OCI-LY1 (cell line): ENCODE measurements around the gene FDX2.

Experiments
- H2AFZ ChIP-seq: fragments of 200-600 bp; sonication (generic), shearing (Covaris generic); 2 replicates; pipeline ENCODE4 v1.6.0; 2014; ENCODE audit warnings: antibody characterized with exemption, mild to moderate bottlenecking, low read length
- H3F3A ChIP-seq: fragments of 200-600 bp; sonication (generic), shearing (Covaris generic); 2 replicates; pipeline ENCODE4 v1.6.0; 2014; ENCODE audit warnings: mild to moderate bottlenecking, antibody characterized with exemption, low read length, moderate library complexity; ENCODE audit not compliant: insufficient read depth
- H3K27ac ChIP-seq: fragments of 200-600 bp; sonication (generic); 2 replicates; pipeline ENCODE4 v1.5.1; 2014; ENCODE audit warnings: low read length, mixed run types, mild to moderate bottlenecking, low read depth; ENCODE audit not compliant: poor library complexity, severe bottlenecking
- H3K27me3 ChIP-seq: fragments of 200-600 bp; sonication (generic); 2 replicates; pipeline ENCODE4 v1.6.0; 2014; ENCODE audit warnings: antibody characterized with exemption, mild to moderate bottlenecking, low read length, moderate library complexity; ENCODE audit not compliant: insufficient read depth
- H3K36me3 ChIP-seq: fragments of 200-600 bp; sonication (generic); 2 replicates; pipeline ENCODE4 v1.6.1; 2014; ENCODE audit warnings: mild to moderate bottlenecking, antibody characterized with exemption, low read length, moderate library complexity, mixed read lengths; ENCODE audit not compliant: insufficient read depth
- H3K4me1 ChIP-seq: fragments of 200-600 bp; sonication (generic); 2 replicates; pipeline ENCODE4 v1.5.1; 2014; ENCODE audit warnings: mild to moderate bottlenecking, low read length, moderate library complexity; ENCODE audit not compliant: insufficient read depth, severe bottlenecking
- H3K4me2 ChIP-seq: fragments of 200-600 bp; sonication (generic), shearing (Covaris generic); 2 replicates; pipeline ENCODE4 v1.6.1; 2014; ENCODE audit warnings: low read length
- H3K4me3 ChIP-seq: fragments of 200-600 bp; sonication (generic); 2 replicates; pipeline ENCODE4 v1.5.1; 2014; ENCODE audit warnings: low read length, low read depth, mild to moderate bottlenecking, mixed read lengths; ENCODE audit not compliant: poor library complexity, severe bottlenecking
- H3K79me2 ChIP-seq: fragments of 200-600 bp; shearing (Covaris generic); 2 replicates; pipeline ENCODE4 v1.6.1; 2016; ENCODE audit warnings: mixed run types, low read length, mixed read lengths; ENCODE audit not compliant: insufficient read depth
- H3K9ac ChIP-seq: fragments of 200-600 bp; sonication (generic), shearing (Covaris generic); 2 replicates; pipeline ENCODE4 v1.6.1; 2014; ENCODE audit warnings: mild to moderate bottlenecking, low read length, mixed read lengths
- H3K9me2 ChIP-seq: fragments of 200-600 bp; sonication (generic), shearing (Covaris generic); 2 replicates; pipeline ENCODE4 v1.6.1; 2014; ENCODE audit warnings: low read depth, mild to moderate bottlenecking, low read length, mixed read lengths
- H3K9me3 ChIP-seq: fragments of 200-600 bp; shearing (Covaris generic); 2 replicates; pipeline ENCODE4 v1.6.1; 2014; ENCODE audit warnings: low read length, mixed read lengths
- H4K20me1 ChIP-seq: fragments of 200-600 bp; sonication (generic), shearing (Covaris generic); 2 replicates; pipeline ENCODE4 v1.6.0; 2016; ENCODE audit warnings: mild to moderate bottlenecking, low read length; ENCODE audit not compliant: insufficient read depth
- CTCF ChIP-seq: fragments of 200-600 bp; sonication (generic), shearing (Covaris generic); IDR thresholded peaks from 2 replicates; pipeline ENCODE4 v1.5.1; 2017; ENCODE audit warnings: mild to moderate bottlenecking, antibody characterized with exemption, low read length, moderate library complexity, mixed read lengths
- EZH2 ChIP-seq: fragments of 200-600 bp; sonication (generic), shearing (Covaris generic); IDR thresholded peaks from 2 replicates; pipeline ENCODE4 v1.8.0; 2017; ENCODE audit warnings: borderline replicate concordance, mixed run types, mild to moderate bottlenecking, antibody characterized with exemption, low read length, moderate library complexity, mixed read lengths

FDX2 gene

GRCh38 chr19:10335352-10335985 lies 19.7 kb upstream of the FDX2 start:
- TF ChIP-seq EZH2 (no peak), CTCF (no peak)
- no peak overlapping the region for H2AFZ ChIP-seq
- H3K9me3 ChIP-seq, result no peaks in the 10 kb centered on the region
- H3K9me2 ChIP-seq, result no peaks in the 10 kb centered on the region
- no peaks in the 10 kb centered on the region for H3K27me3 ChIP-seq
- H3K4me1 ChIP-seq, result peaks cover 48% of the 10 kb centered on the region
- H3K27ac ChIP-seq, result no peak overlapping the region
- H4K20me1 ChIP-seq, result no peaks in the 10 kb centered on the region
- no peaks in the 10 kb centered on the region for H3F3A ChIP-seq
- peaks cover 15% of the 10 kb centered on the region; the same call in 1 of the 2 replicates for H3K36me3 ChIP-seq
- no peak overlapping the region for H3K4me3 ChIP-seq
- H3K4me2 ChIP-seq, result peak overlapping the region; percentile 92; the same call in 1 of the 2 replicates
- peaks cover 14% of the 10 kb centered on the region for H3K79me2 ChIP-seq
- no peak overlapping the region for H3K9ac ChIP-seq

GRCh38 chr19:10334588-10335351 lies 19.0 kb upstream of the FDX2 start:
- Histone ChIP-seq H3K36me3 (peaks cover 22% of the 10 kb centered on the region), H3K27ac (no peak overlapping the region), H3K4me2 (peak overlapping the region; percentile 92), H2AFZ (no peak overlapping the region), H4K20me1 (no peaks in the 10 kb centered on the region), H3F3A (no peaks in the 10 kb centered on the region), H3K79me2 (peaks cover 14% of the 10 kb centered on the region), H3K4me3 (peak overlapping the region; percentile 72), H3K9me3 (no peaks in the 10 kb centered on the region), H3K9ac (no peak overlapping the region; the same call in 1 of the 2 replicates), H3K27me3 (no peaks in the 10 kb centered on the region), H3K9me2 (no peaks in the 10 kb centered on the region), H3K4me1 (peaks cover 45% of the 10 kb centered on the region)
- TF ChIP-seq CTCF (peak; percentile 15; the same call in 1 of the 2 replicates), EZH2 (no peak)

- Histone ChIP-seq H3K4me2 (peak overlapping the region; percentile 92), H3K79me2 (peaks cover 14% of the 10 kb centered on the region), H3K27ac (peak overlapping the region; percentile 42)
Measured at GRCh38 chr19:10333758-10334587, 18.2 kb upstream of the FDX2 start.

More at GRCh38 chr19:10333758-10334587, 18.2 kb upstream of the FDX2 start:
- peaks cover 30% of the 10 kb centered on the region for H3K36me3 ChIP-seq
- H3K9me3 ChIP-seq, result no peaks in the 10 kb centered on the region
- peak overlapping the region; percentile 72 for H3K4me3 ChIP-seq
- H4K20me1 ChIP-seq, result no peaks in the 10 kb centered on the region
- peak overlapping the region; percentile 75 for H3K9ac ChIP-seq
- no peak overlapping the region for H2AFZ ChIP-seq
- no peaks in the 10 kb centered on the region for H3K27me3 ChIP-seq
- peaks cover 37% of the 10 kb centered on the region for H3K4me1 ChIP-seq
- TF ChIP-seq CTCF, result no peak
- no peak for TF ChIP-seq EZH2
- no peaks in the 10 kb centered on the region for H3K9me2 ChIP-seq
- H3F3A ChIP-seq, result no peaks in the 10 kb centered on the region
